IMR-90 (cell line): ENCODE data around the gene NNAT. TPM values are rescaled to one million over a fixed set of nuclear protein-coding genes. Genes with fewer than 3 reads are reported as not detected.

Experiments used
- ATAC-seq: fragments of 200-7000 bp; cut with Tn5 transposase; 2 replicates; pipeline ENCODE4 v1.9.1; 2020; ENCODE audit warnings: low read depth, mild to moderate bottlenecking, moderate library complexity
- BruUV-seq: library from RNA; stranded (reverse); fragments of 400-500 nt; replicated peaks from 2 replicates; lab custom pipeline; 2021; lab: Mats Ljungman, UMichigan
- CTCF ChIA-PET: fragments of 300-600 bp; formaldehyde crosslinking; extraction: SDS; loops from one replicate; lab custom pipeline; 2021; ENCODE audit warnings: antibody characterized with exemption; lab: Yijun Ruan, JAX
- POLR2A ChIA-PET: fragments of 300-600 bp; sonication (Branson Sonifier 250); formaldehyde crosslinking; loops from one replicate; lab custom pipeline; 2022; ENCODE audit warnings: antibody characterized with exemption; ENCODE audit not compliant: unreplicated experiment; lab: Charles Lee
- DNase-seq: peaks from one replicate; pipeline ENCODE4 v3.0.0; 2013
- H2AFZ ChIP-seq: replicated peaks from 2 replicates; pipeline ENCODE3; 2013; ENCODE audit warnings: low read length, mild to moderate bottlenecking; ENCODE audit not compliant: poor library complexity
- H2AK5ac ChIP-seq: 2 replicates; pipeline ENCODE4 v1.6.1; 2013; ENCODE audit warnings: low read depth, low read length, inconsistent platforms
- H2AK9ac ChIP-seq: replicated peaks from 2 replicates; pipeline ENCODE3; 2013; ENCODE audit warnings: mild to moderate bottlenecking, low read depth, low read length, moderate library complexity; ENCODE audit not compliant: poor library complexity
- H2BK120ac ChIP-seq: 2 replicates; pipeline ENCODE4 v1.6.1; 2013; ENCODE audit warnings: low read depth, low read length, inconsistent platforms
- H2BK15ac ChIP-seq: 3 replicates; pipeline ENCODE4 v1.6.1; 2013; ENCODE audit warnings: low read depth, low read length, inconsistent platforms
- H2BK20ac ChIP-seq: 2 replicates; pipeline ENCODE4 v1.6.1; 2013; ENCODE audit warnings: low read depth, mild to moderate bottlenecking, inconsistent platforms, low read length, moderate library complexity
- H2BK5ac ChIP-seq: 2 replicates; pipeline ENCODE4 v1.6.1; 2013; ENCODE audit warnings: mild to moderate bottlenecking, low read depth, low read length, inconsistent platforms; ENCODE audit not compliant: poor library complexity, severe bottlenecking
- H3K14ac ChIP-seq: replicated peaks from 2 replicates; pipeline ENCODE4 v1.6.1; 2013; ENCODE audit warnings: low read depth, low read length, inconsistent platforms
- H3K18ac ChIP-seq: 2 replicates; pipeline ENCODE4 v1.6.1; 2013; ENCODE audit warnings: low read depth, low read length, control low read depth
- H3K23ac ChIP-seq: 2 replicates; pipeline ENCODE4 v1.6.1; 2013; ENCODE audit warnings: low read depth, low read length, inconsistent platforms
- H3K27ac ChIP-seq: 2 replicates; pipeline ENCODE4 v1.5.1; 2013; ENCODE audit warnings: mild to moderate bottlenecking, control low read depth, low read length; ENCODE audit not compliant: insufficient read depth
- H3K27me3 ChIP-seq: 2 replicates; pipeline ENCODE4 v1.6.1; 2013; ENCODE audit warnings: low read length; ENCODE audit not compliant: control insufficient read depth, insufficient read depth
- H3K36me3 ChIP-seq: 2 replicates; pipeline ENCODE4 v1.6.1; 2013; ENCODE audit warnings: low read length, mixed read lengths; ENCODE audit not compliant: control insufficient read depth, insufficient read depth
- H3K4ac ChIP-seq: 2 replicates; pipeline ENCODE4 v1.6.1; 2013; ENCODE audit warnings: low read depth, low read length, inconsistent platforms
- H3K4me1 ChIP-seq: 2 replicates; pipeline ENCODE4 v1.6.1; 2013; ENCODE audit warnings: low read length, mixed read lengths; ENCODE audit not compliant: control insufficient read depth, insufficient read depth
- H3K4me2 ChIP-seq: 2 replicates; pipeline ENCODE4 v1.6.1; 2013; ENCODE audit warnings: low read depth, mild to moderate bottlenecking, control low read depth, low read length, moderate library complexity
- H3K4me3 ChIP-seq: 2 replicates; pipeline ENCODE4 v1.5.1; 2013; ENCODE audit warnings: low read depth, mild to moderate bottlenecking, control low read depth, low read length, moderate library complexity; ENCODE audit not compliant: insufficient read depth
- H3K56ac ChIP-seq: 2 replicates; pipeline ENCODE4 v1.6.1; 2013; ENCODE audit warnings: low read length, inconsistent platforms; ENCODE audit not compliant: insufficient read depth; ENCODE audit errors: extremely low read depth
- H3K79me1 ChIP-seq, 2 experiments: 2 replicates each; pipeline ENCODE4 v1.6.1; 2013; ENCODE audit warnings: low read length in 2 of 2, inconsistent platforms in 1 of 2, low read depth in 1 of 2
- H3K9ac ChIP-seq: 2 replicates; pipeline ENCODE4 v1.6.1; 2013; ENCODE audit warnings: low read depth, low read length, control low read depth
- H3K9me1 ChIP-seq: 2 replicates; pipeline ENCODE4 v1.6.1; 2013; ENCODE audit warnings: low read length, inconsistent platforms; ENCODE audit not compliant: insufficient read depth
- H3K9me3 ChIP-seq: 2 replicates; pipeline ENCODE4 v1.6.1; 2013; ENCODE audit warnings: low read length; ENCODE audit not compliant: control insufficient read depth, insufficient read depth
- H4K20me1 ChIP-seq: 2 replicates; pipeline ENCODE4 v1.6.1; 2013; ENCODE audit warnings: low read length, inconsistent platforms; ENCODE audit not compliant: insufficient read depth
- H4K5ac ChIP-seq: 2 replicates; pipeline ENCODE4 v1.6.1; 2013; ENCODE audit warnings: mild to moderate bottlenecking, low read depth, low read length, control low read depth
- H4K8ac ChIP-seq, 2 experiments: 2 replicates each; pipeline ENCODE4 v1.6.1; 2013; ENCODE audit warnings: low read depth in 2 of 2, low read length in 2 of 2, control low read depth in 1 of 2, inconsistent platforms in 1 of 2
- H4K91ac ChIP-seq: 2 replicates; pipeline ENCODE4 v1.6.1; 2013; ENCODE audit warnings: low read depth, low read length, inconsistent platforms; ENCODE audit not compliant: insufficient read depth
- BHLHE40 ChIP-seq: fragments of 150-350 bp; IDR thresholded peaks from 2 replicates; pipeline ENCODE4 v1.6.1; 2016; ENCODE audit warnings: mild to moderate bottlenecking, low read depth, low read length
- CEBPB ChIP-seq: IDR thresholded peaks from 2 replicates; pipeline ENCODE4 v1.6.1; 2012; ENCODE audit warnings: low read depth, low read length, improper control_type of control experiment
- CHD1 ChIP-seq: IDR thresholded peaks from 2 replicates; pipeline ENCODE4 v1.6.1; 2012; ENCODE audit warnings: low read depth, low read length, improper control_type of control experiment
- FOS ChIP-seq: fragments of 150-350 bp; IDR thresholded peaks from 2 replicates; pipeline ENCODE4 v1.6.1; 2016; ENCODE audit warnings: low read depth, low read length
- MAFK ChIP-seq: IDR thresholded peaks from 2 replicates; pipeline ENCODE4 v1.6.1; 2012; ENCODE audit warnings: low read depth, low read length, improper control_type of control experiment
- MAZ ChIP-seq: IDR thresholded peaks from 2 replicates; pipeline ENCODE4 v1.6.1; 2012; ENCODE audit warnings: low read depth, mild to moderate bottlenecking, low read length, improper control_type of control experiment, moderate library complexity, borderline replicate concordance
- MXI1 ChIP-seq: IDR thresholded peaks from 2 replicates; pipeline ENCODE4 v1.6.1; 2012; ENCODE audit warnings: low read depth, mild to moderate bottlenecking, low read length, moderate library complexity, borderline replicate concordance
- NFE2L2 ChIP-seq: fragments of 150-350 bp; IDR thresholded peaks from 2 replicates; pipeline ENCODE4 v1.6.1; 2016; ENCODE audit warnings: low read depth, mild to moderate bottlenecking, low read length
- POLR2A ChIP-seq: IDR thresholded peaks from 2 replicates; pipeline ENCODE4 v1.6.1; 2012; ENCODE audit warnings: mild to moderate bottlenecking, low read depth, low read length
- RAD21 ChIP-seq: IDR thresholded peaks from 2 replicates; pipeline ENCODE4 v1.6.1; 2012; ENCODE audit warnings: low read length, improper control_type of control experiment
- RCOR1 ChIP-seq: IDR thresholded peaks from 2 replicates; pipeline ENCODE4 v1.6.1; 2012; ENCODE audit warnings: mild to moderate bottlenecking, low read length, improper control_type of control experiment; ENCODE audit not compliant: insufficient replicate concordance
- RFX5 ChIP-seq: IDR thresholded peaks from 2 replicates; pipeline ENCODE4 v1.8.0; 2012; ENCODE audit warnings: low read depth, mild to moderate bottlenecking, low read length, moderate library complexity
- SMC3 ChIP-seq: fragments of 150-350 bp; IDR thresholded peaks from 2 replicates; pipeline ENCODE4 v1.6.1; 2016; ENCODE audit warnings: low read depth, mild to moderate bottlenecking, antibody characterized with exemption, low read length, moderate library complexity
- WGBS, 2 experiments: methylation state at CpG; one replicate each; pipeline versions ENCODE4 v1.1.5 to v1.1.7; 2013; ENCODE audit warnings: missing lambda C conversion rate in 2 of 2; ENCODE audit not compliant: insufficient read length in 1 of 2; ENCODE audit errors: extremely low coverage in 2 of 2; 5-methylcytosine and 5-hydroxymethylcytosine counted together
- dilution Hi-C: fragments of 300-500 bp; cut with HindIII; formaldehyde crosslinking; loops from one replicate; pipeline ENCODE4 v1.14.3; 2018; ENCODE audit warnings: low sequenced_read_pairs; ENCODE audit not compliant: unreplicated experiment
- in situ Hi-C: fragments of 300-500 bp; cut with MboI; formaldehyde crosslinking; loops from 3 replicates; pipeline ENCODE4 v1.14.3; 2019; ENCODE audit warnings: low sequenced_read_pairs, inconsistent platforms, mixed read lengths
- intact Hi-C: fragments of 100-400 bp; cut with micrococcal nuclease; formaldehyde crosslinking; loops from 2 replicates; pipeline ENCODE4 v1.10.0; 2022
- polyA plus RNA-seq, 3 experiments: library from polyadenylated mRNA; depleted of rRNA; stranded (reverse); fragments of >200 nt; gene quantifications; 2 replicates each; pipeline ENCODE4 v1.2.3, GENCODE V29; 2012; ENCODE audit warnings: low replicate concordance in 1 of 3
- total RNA-seq: library from RNA; depleted of rRNA; stranded (reverse); fragments of >200 nt; gene quantifications from 2 replicates; pipeline ENCODE4 v1.2.3, GENCODE V29; 2012
- TF ChIP-seq, protein P1 (sequence below): fragments of 150-350 bp; IDR thresholded peaks from 2 replicates; pipeline ENCODE4 v1.6.1; 2017; ENCODE audit warnings: mild to moderate bottlenecking, antibody characterized with exemption, low read length, low read depth
- TF ChIP-seq, protein P2 (sequence below): fragments of 150-350 bp; IDR thresholded peaks from 2 replicates; pipeline ENCODE4 v1.6.1; 2016; ENCODE audit warnings: low read depth, mild to moderate bottlenecking, low read length, moderate library complexity, borderline replicate concordance
- TF ChIP-seq, protein P3 (sequence below): conservative IDR thresholded peaks from 2 replicates; pipeline ENCODE4 v1.5.1; 2012; ENCODE audit warnings: mild to moderate bottlenecking, low read depth, low read length, improper control_type of control experiment

NNAT gene
- total and polyA plus RNA-seq, 2 of the 4 experiments (the other 2 are of a cell fraction) = 2.0 to 6.5 TPM

DNA sequence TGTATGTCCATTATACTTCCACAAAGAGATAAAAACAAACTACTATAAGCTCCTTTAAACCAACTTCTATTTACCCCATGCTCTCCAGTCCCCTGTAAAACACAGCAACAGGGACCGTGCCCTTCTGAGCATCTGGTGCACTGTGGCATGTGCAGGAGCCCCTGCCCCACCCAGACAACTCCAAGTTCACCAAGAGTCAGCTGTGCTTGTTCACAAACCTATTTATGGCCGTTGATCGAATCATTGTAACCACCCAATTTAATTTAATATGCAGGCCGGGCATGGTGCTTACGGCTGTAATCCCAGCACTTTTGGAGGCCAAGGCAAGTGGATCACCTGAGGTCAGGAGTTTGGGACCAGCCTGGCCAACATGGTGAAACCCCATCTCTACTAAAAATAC lies 20.3 kb downstream of the NNAT start:
- no peaks in the 10 kb centered on the region for H3K4me1 ChIP-seq
- H4K5ac ChIP-seq = no peak overlapping the region
- no peak overlapping the region for H2AK9ac ChIP-seq
- no peak overlapping the region for H2AFZ ChIP-seq
- no peak overlapping the region for H3K56ac ChIP-seq
- no peak overlapping the region for H4K91ac ChIP-seq
- ATAC-seq (no peak), DNase-seq (no peak)
- ChIA-PET POLR2A (interaction anchor here (0.6 to 0.7 kb wide), 2 partner anchors 17 to 162 kb away, joined by 4 to 6 read pairs; no protein-coding TSS in a partner anchor), CTCF (interaction anchor here (1.4 kb wide), 1 partner anchor 346 kb away, joined by 3 read pairs; no protein-coding TSS in a partner anchor)
- no peaks in the 10 kb centered on the region for H3K36me3 ChIP-seq
- H2BK15ac ChIP-seq = no peak overlapping the region
- dilution Hi-C loops (no loop called here), intact Hi-C loops (no loop called here), in situ Hi-C loops (no loop called here)
- H2BK5ac ChIP-seq = no peak overlapping the region
- no peak overlapping the region for H3K4ac ChIP-seq
- no peak overlapping the region for H3K23ac ChIP-seq
- H3K79me1 ChIP-seq = no peaks in the 10 kb centered on the region
- no peaks in the 10 kb centered on the region for H4K20me1 ChIP-seq
- no TSS peak for BruUV-seq
- no peak overlapping the region for H2BK120ac ChIP-seq
- no peak overlapping the region for H3K18ac ChIP-seq
- no peak overlapping the region for H2AK5ac ChIP-seq
- no peak overlapping the region for H3K9ac ChIP-seq
- TF ChIP-seq RAD21 = no peak
- TF ChIP-seq BHLHE40 = no peak
- TF ChIP-seq MXI1 = no peak
- TF ChIP-seq CEBPB = no peak
- no peak for TF ChIP-seq RFX5
- no peak for TF ChIP-seq NFE2L2
- TF ChIP-seq SMC3 = no peak
- no peak for TF ChIP-seq MAFK
- TF ChIP-seq MAZ = no peak
- TF ChIP-seq POLR2A = no peak
- TF ChIP-seq FOS = no peak
- TF ChIP-seq, protein P1, sequence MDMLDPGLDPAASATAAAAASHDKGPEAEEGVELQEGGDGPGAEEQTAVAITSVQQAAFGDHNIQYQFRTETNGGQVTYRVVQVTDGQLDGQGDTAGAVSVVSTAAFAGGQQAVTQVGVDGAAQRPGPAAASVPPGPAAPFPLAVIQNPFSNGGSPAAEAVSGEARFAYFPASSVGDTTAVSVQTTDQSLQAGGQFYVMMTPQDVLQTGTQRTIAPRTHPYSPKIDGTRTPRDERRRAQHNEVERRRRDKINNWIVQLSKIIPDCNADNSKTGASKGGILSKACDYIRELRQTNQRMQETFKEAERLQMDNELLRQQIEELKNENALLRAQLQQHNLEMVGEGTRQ = no peak
- TF ChIP-seq, protein P2, sequence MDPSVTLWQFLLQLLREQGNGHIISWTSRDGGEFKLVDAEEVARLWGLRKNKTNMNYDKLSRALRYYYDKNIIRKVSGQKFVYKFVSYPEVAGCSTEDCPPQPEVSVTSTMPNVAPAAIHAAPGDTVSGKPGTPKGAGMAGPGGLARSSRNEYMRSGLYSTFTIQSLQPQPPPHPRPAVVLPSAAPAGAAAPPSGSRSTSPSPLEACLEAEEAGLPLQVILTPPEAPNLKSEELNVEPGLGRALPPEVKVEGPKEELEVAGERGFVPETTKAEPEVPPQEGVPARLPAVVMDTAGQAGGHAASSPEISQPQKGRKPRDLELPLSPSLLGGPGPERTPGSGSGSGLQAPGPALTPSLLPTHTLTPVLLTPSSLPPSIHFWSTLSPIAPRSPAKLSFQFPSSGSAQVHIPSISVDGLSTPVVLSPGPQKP = no peak
- no peak for TF ChIP-seq CHD1
- no peak for TF ChIP-seq RCOR1
- TF ChIP-seq, protein P3, sequence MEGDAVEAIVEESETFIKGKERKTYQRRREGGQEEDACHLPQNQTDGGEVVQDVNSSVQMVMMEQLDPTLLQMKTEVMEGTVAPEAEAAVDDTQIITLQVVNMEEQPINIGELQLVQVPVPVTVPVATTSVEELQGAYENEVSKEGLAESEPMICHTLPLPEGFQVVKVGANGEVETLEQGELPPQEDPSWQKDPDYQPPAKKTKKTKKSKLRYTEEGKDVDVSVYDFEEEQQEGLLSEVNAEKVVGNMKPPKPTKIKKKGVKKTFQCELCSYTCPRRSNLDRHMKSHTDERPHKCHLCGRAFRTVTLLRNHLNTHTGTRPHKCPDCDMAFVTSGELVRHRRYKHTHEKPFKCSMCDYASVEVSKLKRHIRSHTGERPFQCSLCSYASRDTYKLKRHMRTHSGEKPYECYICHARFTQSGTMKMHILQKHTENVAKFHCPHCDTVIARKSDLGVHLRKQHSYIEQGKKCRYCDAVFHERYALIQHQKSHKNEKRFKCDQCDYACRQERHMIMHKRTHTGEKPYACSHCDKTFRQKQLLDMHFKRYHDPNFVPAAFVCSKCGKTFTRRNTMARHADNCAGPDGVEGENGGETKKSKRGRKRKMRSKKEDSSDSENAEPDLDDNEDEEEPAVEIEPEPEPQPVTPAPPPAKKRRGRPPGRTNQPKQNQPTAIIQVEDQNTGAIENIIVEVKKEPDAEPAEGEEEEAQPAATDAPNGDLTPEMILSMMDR = no peak
- no peak overlapping the region for H3K27ac ChIP-seq
- H3K4me3 ChIP-seq = no peak overlapping the region
- H3K27me3 ChIP-seq = peaks cover 11% of the 10 kb centered on the region
- 78% methylated on average over 5 of the region's 5 CpGs; no CpG with 5 or more reads in 1 of the 2 experiments for WGBS, 2 experiments
- H3K9me1 ChIP-seq = no peaks in the 10 kb centered on the region
- H3K9me3 ChIP-seq = no peaks in the 10 kb centered on the region
- no peak overlapping the region for H3K4me2 ChIP-seq
- H4K8ac ChIP-seq = no peak overlapping the region
- H3K14ac ChIP-seq = no peak overlapping the region
- H2BK20ac ChIP-seq = no peak overlapping the region
